ENCODE data around the gene TRIM31. TPM values are rescaled to one million over a fixed set of nuclear protein-coding genes. Genes with fewer than 3 reads are reported as not detected.

Gene TRIM31
- total and polyA plus RNA-seq, 7 donors = 0.36 to 133 (median 92.2) TPM; not detected in 2

DNA sequence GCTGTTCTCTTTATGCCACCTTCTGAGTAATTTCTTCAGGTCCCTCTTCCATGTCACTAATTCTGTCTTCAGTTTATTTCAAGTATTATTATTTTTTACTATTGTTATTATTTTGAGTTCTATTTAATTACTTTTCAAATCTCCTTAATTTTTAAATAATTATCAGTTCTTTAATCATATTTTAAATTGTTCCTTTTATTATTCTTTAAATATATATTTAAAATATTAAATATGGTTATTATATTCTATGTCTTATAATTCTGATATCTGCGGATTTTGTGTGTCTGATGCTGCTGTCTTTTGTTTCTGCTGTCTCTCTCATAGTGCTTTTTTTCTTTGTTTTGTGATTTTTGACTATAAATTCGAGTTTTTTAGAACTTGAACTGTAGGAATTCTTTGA, 49.6 kb downstream of the TRIM31 start:
- Histone ChIP-seq H3K9me3 (no peaks in the 10 kb centered on the region), H3K4me3 (no peak overlapping the region), H3K27ac (no peak overlapping the region), H3K4me1 (peaks cover 0 to 45% (median 40%) of the 10 kb centered on the region in 4 donors), H3K36me3 (no peaks in the 10 kb centered on the region), H3K27me3 (no peaks in the 10 kb centered on the region)
- intact Hi-C loops (cut with DNase I) = loop anchor here (5.0 to 10.0 kb wide), 4 partner anchors 89 to 1079 kb away; partner anchors contain the start of gene HLA-A
- TF ChIP-seq, protein P1, sequence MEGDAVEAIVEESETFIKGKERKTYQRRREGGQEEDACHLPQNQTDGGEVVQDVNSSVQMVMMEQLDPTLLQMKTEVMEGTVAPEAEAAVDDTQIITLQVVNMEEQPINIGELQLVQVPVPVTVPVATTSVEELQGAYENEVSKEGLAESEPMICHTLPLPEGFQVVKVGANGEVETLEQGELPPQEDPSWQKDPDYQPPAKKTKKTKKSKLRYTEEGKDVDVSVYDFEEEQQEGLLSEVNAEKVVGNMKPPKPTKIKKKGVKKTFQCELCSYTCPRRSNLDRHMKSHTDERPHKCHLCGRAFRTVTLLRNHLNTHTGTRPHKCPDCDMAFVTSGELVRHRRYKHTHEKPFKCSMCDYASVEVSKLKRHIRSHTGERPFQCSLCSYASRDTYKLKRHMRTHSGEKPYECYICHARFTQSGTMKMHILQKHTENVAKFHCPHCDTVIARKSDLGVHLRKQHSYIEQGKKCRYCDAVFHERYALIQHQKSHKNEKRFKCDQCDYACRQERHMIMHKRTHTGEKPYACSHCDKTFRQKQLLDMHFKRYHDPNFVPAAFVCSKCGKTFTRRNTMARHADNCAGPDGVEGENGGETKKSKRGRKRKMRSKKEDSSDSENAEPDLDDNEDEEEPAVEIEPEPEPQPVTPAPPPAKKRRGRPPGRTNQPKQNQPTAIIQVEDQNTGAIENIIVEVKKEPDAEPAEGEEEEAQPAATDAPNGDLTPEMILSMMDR (IDR thresholded peaks at IDR 0.05) = no peak
- TF ChIP-seq POLR2AphosphoS5 (IDR thresholded peaks at IDR 0.05) = no peak
- no peak for TF ChIP-seq EP300 (IDR thresholded peaks at IDR 0.05)
- no peak for TF ChIP-seq POLR2A (IDR thresholded peaks at IDR 0.05)
- WGBS, 2 donors = 68% methylated on average over 2 of the region's 2 CpGs
- no peak for DNase-seq

DNA sequence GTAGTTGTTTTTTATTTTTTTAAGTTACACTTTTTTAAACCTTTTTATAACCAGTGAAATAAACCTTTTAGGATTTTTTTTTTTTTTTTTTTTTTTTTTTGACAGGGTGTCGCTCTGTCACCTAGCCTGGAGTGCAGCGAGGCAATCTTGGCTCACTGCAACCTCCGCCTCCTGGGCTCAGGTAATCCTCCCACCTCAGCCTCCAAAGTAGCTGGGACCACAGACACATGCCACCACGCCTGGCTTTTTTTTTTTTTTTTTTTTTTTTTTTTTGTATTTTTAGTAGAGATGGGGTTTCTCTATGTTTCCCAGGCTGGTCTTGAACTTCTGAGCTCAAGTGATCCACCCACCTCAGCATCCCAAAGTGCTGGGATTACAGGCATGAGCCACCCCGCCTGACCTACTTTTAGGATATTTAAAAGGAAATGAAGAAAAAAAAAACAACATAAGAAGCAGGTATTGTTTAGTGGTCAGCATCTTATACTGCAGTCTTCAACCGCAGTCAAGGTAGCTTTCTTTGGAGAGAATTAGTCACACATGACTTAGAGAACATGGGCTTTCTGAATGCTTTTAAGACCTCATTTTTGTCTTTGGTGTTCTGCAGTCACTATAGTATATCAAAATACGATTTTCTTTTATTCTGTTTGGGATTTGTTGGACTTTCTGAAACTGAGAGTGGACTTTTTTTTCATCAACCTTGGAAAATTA, 50.3 kb downstream of the TRIM31 start:
- 77 to 79% methylated on average over 7 of the region's 7 CpGs for WGBS, 2 donors
- TF ChIP-seq, protein P1 (IDR thresholded peaks at IDR 0.05) = no peak
- TF ChIP-seq POLR2AphosphoS5 (IDR thresholded peaks at IDR 0.05) = no peak
- TF ChIP-seq EP300 (IDR thresholded peaks at IDR 0.05) = no peak
- TF ChIP-seq POLR2A (IDR thresholded peaks at IDR 0.05) = no peak
- intact Hi-C loops (cut with DNase I) = loop anchor here (5.0 to 10.0 kb wide), 4 partner anchors 88 to 1078 kb away; partner anchors contain the start of gene HLA-A
- DNase-seq = no peak
- Histone ChIP-seq H3K4me3 (no peak overlapping the region), H3K27me3 (no peaks in the 10 kb centered on the region), H3K4me1 (peaks cover 0 to 38% (median 34%) of the 10 kb centered on the region in 4 donors), H3K27ac (peak overlapping the region in 2 of 4 donors; percentile 86 to 94), H3K36me3 (peaks cover 0 to 5% (median 0%) of the 10 kb centered on the region in 4 donors), H3K9me3 (no peaks in the 10 kb centered on the region)

DNA sequence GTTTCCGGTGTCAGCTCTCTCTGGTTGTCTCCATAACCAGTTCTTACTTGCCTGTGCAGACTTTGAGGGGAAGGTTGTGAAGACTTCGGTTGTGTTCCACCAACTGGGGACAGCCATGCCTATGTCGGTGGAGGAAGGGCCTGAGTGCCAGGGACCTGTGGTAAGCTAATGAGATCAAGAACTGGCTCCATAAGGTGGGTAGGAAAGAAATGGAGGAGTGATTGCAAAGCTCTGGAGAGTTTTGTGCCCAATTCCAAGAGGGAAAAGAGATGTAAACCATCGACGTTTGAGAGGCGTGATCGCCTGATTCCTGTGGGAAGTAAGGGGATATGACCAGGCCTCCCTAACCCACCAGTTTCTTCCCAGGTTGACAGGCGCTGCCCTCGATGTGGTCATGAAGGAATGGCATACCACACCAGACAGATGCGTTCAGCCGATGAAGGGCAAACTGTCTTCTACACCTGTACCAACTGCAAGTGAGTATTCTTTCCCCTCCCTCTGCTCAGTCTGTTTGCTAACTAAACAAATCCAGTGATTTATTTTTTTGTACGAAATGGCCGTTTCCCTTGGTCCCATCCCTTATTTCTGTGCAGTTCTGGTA, 50.9 kb downstream of the TRIM31 start:
- TF ChIP-seq, protein P1 (IDR thresholded peaks at IDR 0.05) = no peak
- no peak for TF ChIP-seq POLR2AphosphoS5 (IDR thresholded peaks at IDR 0.05)
- Histone ChIP-seq H3K36me3 (peaks cover 0 to 12% (median 0%) of the 10 kb centered on the region in 4 donors), H3K27ac (peak overlapping the region; percentile 85 to 94 (median 89)), H3K9me3 (no peaks in the 10 kb centered on the region), H3K4me1 (peaks cover 0 to 35% (median 31%) of the 10 kb centered on the region in 4 donors), H3K27me3 (no peaks in the 10 kb centered on the region), H3K4me3 (peak overlapping the region; percentile 71 to 91 (median 84))
- WGBS, 2 donors = 14 to 41% methylated on average over 13 of the region's 13 CpGs
- DNase-seq = peak; percentile 66
- intact Hi-C loops (cut with DNase I) = loop anchor here (5.0 to 10.0 kb wide), 4 partner anchors 87 to 1077 kb away; partner anchors contain the start of gene HLA-A

DNA sequence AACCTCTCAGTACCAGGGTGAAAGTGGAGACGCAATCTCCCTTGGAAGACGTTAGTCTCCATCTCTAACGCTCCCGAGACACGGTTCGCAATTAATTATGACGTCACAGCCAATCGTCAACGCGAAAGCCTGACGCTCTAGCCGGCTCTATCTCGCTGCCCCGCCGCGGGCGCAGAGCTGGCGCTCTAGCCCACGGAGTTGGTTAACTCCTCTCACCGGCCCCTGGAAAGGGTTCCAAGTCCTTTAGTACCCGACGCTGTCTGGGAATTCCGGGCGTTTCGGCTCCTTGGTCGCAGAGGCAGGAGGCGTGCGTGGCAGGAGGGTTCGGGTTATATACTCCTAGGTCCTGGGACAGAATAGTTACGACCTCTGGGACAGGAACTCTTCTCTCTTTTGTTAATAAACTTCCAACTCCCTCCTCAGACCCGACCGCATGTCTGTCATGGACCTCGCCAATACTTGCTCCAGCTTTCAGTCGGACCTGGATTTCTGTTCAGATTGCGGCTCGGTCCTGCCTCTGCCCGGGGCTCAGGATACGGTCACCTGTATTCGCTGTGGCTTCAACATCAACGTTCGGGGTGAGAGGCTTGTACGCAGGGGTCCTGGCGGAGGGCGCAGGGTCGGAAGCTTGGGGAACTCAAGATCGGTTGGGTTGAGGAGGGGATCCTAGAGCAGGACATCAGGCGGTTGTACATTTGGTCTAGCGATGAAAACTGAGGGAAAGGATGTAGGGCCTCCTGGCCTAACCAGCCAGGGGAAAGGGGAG, 51.6 kb downstream of the TRIM31 start, which contains the start of gene POLR1H:
TSS of gene POLR1H (plus strand) at position 174 of the 766 bp plus-strand sequence. CDS start at position 434, 260 bp downstream.
- H3K27me3 ChIP-seq = no peaks in the 10 kb centered on the region
- DNase-seq = peak; percentile 97
- H3K9me3 ChIP-seq = no peaks in the 10 kb centered on the region
- peaks cover 0 to 19% (median 0%) of the 10 kb centered on the region in 4 donors for H3K36me3 ChIP-seq
- peak within 1 kb of the TSS; percentile 71 to 91 (median 84) for H3K4me3 ChIP-seq
- 0% methylated on average over 48 of the region's 48 CpGs for WGBS, 2 donors
- H3K4me1 ChIP-seq = peaks cover 0 to 32% (median 30%) of the 10 kb centered on the region in 4 donors
- H3K27ac ChIP-seq = peak within 1 kb of the TSS; percentile 85 to 94 (median 89)
- TF ChIP-seq POLR2A (IDR thresholded peaks at IDR 0.05) (peak; percentile 89), POLR2AphosphoS5 (IDR thresholded peaks at IDR 0.05) (peak; percentile 94 to 98 (median 96))
- TF ChIP-seq, protein P1 (IDR thresholded peaks at IDR 0.05) = no peak
- intact Hi-C loops (cut with DNase I) = loop anchor here (5.0 to 10.0 kb wide), 4 partner anchors 86 to 1076 kb away; partner anchors contain the start of gene HLA-A

Data from sigmoid colon (tissue), 7 donors.